Measurements from ENCODE around the gene HSPA6.
"Not testable (repeated sequence)": the region's sequence is repeated elsewhere in the genome, so short reads cannot be mapped to it uniquely, and the experiment has no call there.

HSPA6 gene

DNA sequence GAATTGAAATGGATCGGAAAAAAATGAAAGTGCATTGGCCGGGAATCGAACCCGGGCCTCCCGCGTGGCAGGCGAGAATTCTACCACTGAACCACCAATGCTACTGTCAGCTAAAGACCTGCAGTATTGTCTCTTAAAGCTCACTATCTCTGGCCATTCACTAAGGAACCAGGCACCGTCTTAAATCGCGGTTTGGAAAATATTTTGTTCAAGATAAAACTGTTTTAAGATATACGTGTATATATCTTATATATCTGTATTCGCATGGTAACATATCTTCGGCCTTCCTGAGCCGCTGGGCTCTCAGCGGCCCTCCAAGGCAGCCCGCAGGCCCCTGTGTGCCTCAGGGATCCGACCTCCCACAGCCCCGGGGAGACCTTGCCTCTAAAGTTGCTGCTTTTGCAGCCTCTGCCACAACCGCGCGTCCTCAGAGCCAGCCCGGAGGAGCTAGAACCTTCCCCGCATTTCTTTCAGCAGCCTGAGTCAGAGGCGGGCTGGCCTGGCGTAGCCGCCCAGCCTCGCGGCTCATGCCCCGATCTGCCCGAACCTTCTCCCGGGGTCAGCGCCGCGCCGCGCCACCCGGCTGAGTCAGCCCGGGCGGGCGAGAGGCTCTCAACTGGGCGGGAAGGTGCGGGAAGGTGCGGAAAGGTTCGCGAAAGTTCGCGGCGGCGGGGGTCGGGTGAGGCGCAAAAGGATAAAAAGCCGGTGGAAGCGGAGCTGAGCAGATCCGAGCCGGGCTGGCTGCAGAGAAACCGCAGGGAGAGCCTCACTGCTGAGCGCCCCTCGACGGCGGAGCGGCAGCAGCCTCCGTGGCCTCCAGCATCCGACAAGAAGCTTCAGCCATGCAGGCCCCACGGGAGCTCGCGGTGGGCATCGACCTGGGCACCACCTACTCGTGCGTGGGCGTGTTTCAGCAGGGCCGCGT, at the start of gene HSPA6:
HSPA6 (plus strand) TSS at position 724 of the 925 bp plus-strand sequence; CDS start at position 843, 119 bp downstream.
- peak within 1 kb of the TSS; percentile 91 for H3K4me3 ChIP-seq (ENCODE audit: low read depth, low read length)
- DNase-seq (ENCODE audit: low read depth), result peak; percentile 85

DNA sequence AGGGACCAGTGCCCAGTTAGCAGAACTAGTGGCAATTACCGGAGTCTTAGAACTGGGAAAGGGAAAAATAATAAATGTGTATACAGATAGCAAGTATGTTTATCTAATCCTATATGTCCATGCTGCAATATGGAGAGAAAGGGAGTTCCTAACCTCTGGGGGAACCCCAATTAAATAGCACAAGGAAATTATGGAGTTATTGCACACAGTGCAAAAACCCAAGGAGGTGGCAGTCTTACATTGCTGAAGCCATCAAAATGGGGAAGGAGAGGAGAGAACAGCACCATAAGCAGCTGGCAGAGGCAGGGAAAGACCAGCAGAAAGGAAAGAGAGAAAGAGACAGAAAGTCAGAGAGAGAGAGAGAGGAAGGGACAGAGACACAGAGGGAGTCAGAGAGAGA, 46.6 kb upstream of the HSPA6 start:
- DNase-seq (ENCODE audit: low read depth); H3K4me3 ChIP-seq (ENCODE audit: low read depth, low read length): not testable (repeated sequence)

DNA sequence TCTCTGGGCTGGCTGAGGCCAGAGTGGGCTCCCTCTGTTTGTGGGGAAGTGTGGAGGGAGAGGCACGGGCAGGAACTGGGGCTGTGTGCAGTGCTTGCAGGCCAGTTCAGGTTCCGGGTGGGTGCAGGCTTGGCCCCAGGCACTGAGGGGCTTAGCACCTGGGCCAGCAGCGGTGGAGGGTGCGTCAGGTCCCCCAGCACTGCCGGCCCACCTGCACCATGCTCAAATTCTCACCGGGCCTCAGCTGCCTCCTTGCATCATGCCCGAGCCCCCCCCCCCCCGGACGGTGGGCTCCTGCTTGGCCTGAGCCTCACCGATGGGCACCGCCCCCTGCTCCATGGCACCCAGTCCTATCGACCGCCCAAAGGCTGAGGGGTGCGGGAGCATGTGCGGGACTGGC, 45.4 kb upstream of the HSPA6 start:
- no peak overlapping the region for H3K4me3 ChIP-seq (ENCODE audit: low read depth, low read length)
- TF ChIP-seq, protein P1, sequence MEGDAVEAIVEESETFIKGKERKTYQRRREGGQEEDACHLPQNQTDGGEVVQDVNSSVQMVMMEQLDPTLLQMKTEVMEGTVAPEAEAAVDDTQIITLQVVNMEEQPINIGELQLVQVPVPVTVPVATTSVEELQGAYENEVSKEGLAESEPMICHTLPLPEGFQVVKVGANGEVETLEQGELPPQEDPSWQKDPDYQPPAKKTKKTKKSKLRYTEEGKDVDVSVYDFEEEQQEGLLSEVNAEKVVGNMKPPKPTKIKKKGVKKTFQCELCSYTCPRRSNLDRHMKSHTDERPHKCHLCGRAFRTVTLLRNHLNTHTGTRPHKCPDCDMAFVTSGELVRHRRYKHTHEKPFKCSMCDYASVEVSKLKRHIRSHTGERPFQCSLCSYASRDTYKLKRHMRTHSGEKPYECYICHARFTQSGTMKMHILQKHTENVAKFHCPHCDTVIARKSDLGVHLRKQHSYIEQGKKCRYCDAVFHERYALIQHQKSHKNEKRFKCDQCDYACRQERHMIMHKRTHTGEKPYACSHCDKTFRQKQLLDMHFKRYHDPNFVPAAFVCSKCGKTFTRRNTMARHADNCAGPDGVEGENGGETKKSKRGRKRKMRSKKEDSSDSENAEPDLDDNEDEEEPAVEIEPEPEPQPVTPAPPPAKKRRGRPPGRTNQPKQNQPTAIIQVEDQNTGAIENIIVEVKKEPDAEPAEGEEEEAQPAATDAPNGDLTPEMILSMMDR (IDR thresholded peaks at IDR 0.05; ENCODE audit: insufficient read depth, low read depth, low read length, missing control alignments), result no peak
- DNase-seq (ENCODE audit: low read depth), result no peak

- no peak for DNase-seq (ENCODE audit: low read depth)
- H3K4me3 ChIP-seq (ENCODE audit: low read depth, low read length), result no peak overlapping the region
- TF ChIP-seq, protein P1 (IDR thresholded peaks at IDR 0.05; ENCODE audit: insufficient read depth, low read depth, low read length, missing control alignments), result no peak
Measured at GRCh38 chr1:161480381-161481035, 43.8 kb upstream of the HSPA6 start.

- H3K4me3 ChIP-seq (ENCODE audit: low read depth, low read length), result no peak overlapping the region
- TF ChIP-seq, protein P1 (IDR thresholded peaks at IDR 0.05; ENCODE audit: insufficient read depth, low read depth, low read length, missing control alignments), result no peak
- no peak for DNase-seq (ENCODE audit: low read depth)
Measured at GRCh38 chr1:161481624-161482392, 42.5 kb upstream of the HSPA6 start.

- DNase-seq (ENCODE audit: low read depth), result no peak
- TF ChIP-seq, protein P1 (IDR thresholded peaks at IDR 0.05; ENCODE audit: insufficient read depth, low read depth, low read length, missing control alignments), result no peak
- no peak overlapping the region for H3K4me3 ChIP-seq (ENCODE audit: low read depth, low read length)
Measured at GRCh38 chr1:161482610-161483009, 41.7 kb upstream of the HSPA6 start.

- TF ChIP-seq, protein P1 (IDR thresholded peaks at IDR 0.05; ENCODE audit: insufficient read depth, low read depth, low read length, missing control alignments), result no peak
- no peak for DNase-seq (ENCODE audit: low read depth)
- H3K4me3 ChIP-seq (ENCODE audit: low read depth, low read length), result no peak overlapping the region
Measured at GRCh38 chr1:161483361-161483760, 41.0 kb upstream of the HSPA6 start.
